H1 (cell line): ENCODE measurements around the gene NACAD.

ENCODE experiments used
- ATF3 ChIP-seq: IDR thresholded peaks from 2 replicates; pipeline ENCODE4 v1.6.1; 2011; ENCODE audit warnings: low read depth, mild to moderate bottlenecking, low read length; ENCODE audit not compliant: insufficient read depth
- BCL11A ChIP-seq, 2 experiments: IDR thresholded peaks; one replicate each; pipeline ENCODE4 v1.6.1; 2011; ENCODE audit warnings: low read depth in 2 of 2, low read length in 2 of 2, mild to moderate bottlenecking in 2 of 2
- CTCF ChIP-seq, 3 experiments: IDR thresholded peaks; 1 replicate in 2 of 3; 2 replicates in 1 of 3; pipeline versions ENCODE4 v1.5.1 to v1.6.1; 2011; ENCODE audit warnings: low read length in 3 of 3, mild to moderate bottlenecking in 3 of 3, inconsistent platforms in 2 of 3, low read depth in 1 of 3, moderate library complexity in 1 of 3; ENCODE audit not compliant: insufficient read depth in 1 of 3; ENCODE audit errors: control extremely low read depth in 1 of 3
- E2F6 ChIP-seq: IDR thresholded peaks from 2 replicates; pipeline ENCODE4 v1.6.1; 2012; ENCODE audit warnings: inconsistent platforms
- EZH2 ChIP-seq: fragments of 200-600 bp; sonication (generic); IDR thresholded peaks from 2 replicates; pipeline ENCODE4 v1.7.1; 2012; ENCODE audit warnings: low read depth, mild to moderate bottlenecking, moderate library complexity, low read length, inconsistent platforms; ENCODE audit not compliant: severe bottlenecking
- GABPA ChIP-seq: IDR thresholded peaks from 2 replicates; pipeline ENCODE4 v1.6.1; 2011; ENCODE audit warnings: mild to moderate bottlenecking, low read length, moderate library complexity, borderline replicate concordance; ENCODE audit not compliant: insufficient read depth
- MAFK ChIP-seq: IDR thresholded peaks from 2 replicates; pipeline ENCODE4 v1.6.1; 2012; ENCODE audit warnings: low read depth, mild to moderate bottlenecking, improper control_type of control experiment, low read length
- MAX ChIP-seq: IDR thresholded peaks from 2 replicates; pipeline ENCODE4 v1.6.1; 2012; ENCODE audit warnings: inconsistent platforms
- POLR2A ChIP-seq, 2 experiments: IDR thresholded peaks; 1 replicate in 1 of 2; 2 replicates in 1 of 2; pipeline ENCODE4 v1.6.1; 2011; ENCODE audit warnings: low read depth in 2 of 2, low read length in 2 of 2, mild to moderate bottlenecking in 2 of 2; ENCODE audit errors: control extremely low read depth in 1 of 2
- POLR2AphosphoS5 ChIP-seq: IDR thresholded peaks from 2 replicates; pipeline ENCODE4 v1.6.1; 2011; ENCODE audit warnings: low read depth, low read length
- RFX5 ChIP-seq: IDR thresholded peaks from 2 replicates; pipeline ENCODE4 v1.6.1; 2011; ENCODE audit warnings: low read depth, low read length, improper control_type of control experiment, borderline replicate concordance
- TBP ChIP-seq: IDR thresholded peaks from 2 replicates; pipeline ENCODE4 v1.6.1; 2011; ENCODE audit warnings: low read depth, low read length, improper control_type of control experiment
- TEAD4 ChIP-seq: IDR thresholded peaks from 2 replicates; pipeline ENCODE4 v1.6.1; 2012; ENCODE audit warnings: low read depth, low read length, inconsistent platforms, mixed read lengths

GRCh38 chr7:45055016-45055415 is 33.8 kb downstream of the NACAD start:
- TF ChIP-seq CTCF (IDR thresholded peaks at IDR 0.05; ENCODE audit: control extremely low read depth in 1 of 3, insufficient read depth in 1 of 3, low read depth in 1 of 3, low read length in 3 of 3) = no peak
- no peak for TF ChIP-seq MAFK
- no peak for TF ChIP-seq BCL11A (IDR thresholded peaks at IDR 0.05; ENCODE audit: low read depth in 2 of 2, low read length in 2 of 2)
- no peak for TF ChIP-seq RFX5
- no peak for TF ChIP-seq GABPA
- TF ChIP-seq POLR2AphosphoS5 = no peak
- TF ChIP-seq EZH2 = no peak
- no peak for TF ChIP-seq E2F6
- TF ChIP-seq TEAD4 = no peak
- no peak for TF ChIP-seq POLR2A (IDR thresholded peaks at IDR 0.05; ENCODE audit: control extremely low read depth in 1 of 2, low read depth in 2 of 2, low read length in 2 of 2)
- TF ChIP-seq ATF3 = no peak
- no peak for TF ChIP-seq MAX
- no peak for TF ChIP-seq TBP
